HG02798 (cell line): ENCODE data around the gene PDE6G.

Source experiments
- ATAC-seq: cut with Tn5 transposase; IDR thresholded peaks from one replicate; pipeline ENCODE4 v1.9.1; 2021; ENCODE audit warnings: mild to moderate bottlenecking; ENCODE audit not compliant: unreplicated experiment, poor library complexity

The PDE6G gene

GRCh38 chr17:81656118-81656743 is at the start of gene PDE6G:
PDE6G (minus strand) TSS chr17:81656542; CDS start chr17:81653305, 3,237 bp downstream.
- ATAC-seq, result no peak

- ATAC-seq, result no peak
These were observed 49.3 kb upstream of the PDE6G start for GRCh38 chr17:81705518-81706231.

DNA sequence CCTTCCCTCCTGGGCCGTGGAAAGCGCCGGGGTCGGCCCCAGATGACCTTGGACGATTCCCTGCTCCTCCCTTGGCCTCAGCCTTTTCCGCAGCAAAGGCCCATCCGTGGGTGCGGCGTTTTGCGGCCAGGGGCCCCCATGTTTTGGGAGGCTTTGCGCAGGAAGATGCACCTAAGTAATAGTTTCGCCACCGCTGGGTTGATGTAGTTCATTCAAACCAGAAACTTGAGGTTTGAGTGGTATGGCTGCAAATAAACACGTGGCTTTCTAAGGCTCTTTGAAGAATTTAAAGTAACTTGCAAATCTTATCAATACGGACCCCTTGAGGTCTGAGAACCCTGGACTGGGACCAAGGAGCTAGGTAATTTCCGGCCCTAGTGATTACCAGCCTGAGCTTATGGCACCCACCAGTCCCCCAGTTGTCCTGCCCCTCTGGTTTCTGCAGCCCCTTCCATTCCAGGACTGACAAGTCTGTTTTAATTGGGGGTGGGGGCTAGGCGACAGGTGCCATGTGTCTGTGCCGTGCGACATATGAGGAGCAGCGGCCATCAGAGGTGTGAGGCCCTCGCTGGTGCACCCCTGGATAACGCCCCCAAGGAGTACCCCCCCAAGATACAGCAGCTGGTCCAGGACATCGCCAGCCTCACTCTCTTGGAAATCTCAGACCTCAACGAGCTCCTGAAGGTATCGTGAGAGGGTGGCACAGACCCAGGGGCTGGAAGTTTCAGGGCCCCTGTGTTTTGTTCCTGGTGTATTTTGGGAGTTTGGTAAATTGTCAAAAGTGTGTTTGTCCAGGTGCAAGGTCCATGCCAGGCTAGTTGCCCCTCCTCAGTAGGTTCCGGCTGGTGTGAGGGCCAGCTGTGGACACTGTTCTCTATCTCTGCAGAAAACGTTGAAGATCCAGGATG is 47.7 kb upstream of the PDE6G start:
- ATAC-seq, result no peak

DNA sequence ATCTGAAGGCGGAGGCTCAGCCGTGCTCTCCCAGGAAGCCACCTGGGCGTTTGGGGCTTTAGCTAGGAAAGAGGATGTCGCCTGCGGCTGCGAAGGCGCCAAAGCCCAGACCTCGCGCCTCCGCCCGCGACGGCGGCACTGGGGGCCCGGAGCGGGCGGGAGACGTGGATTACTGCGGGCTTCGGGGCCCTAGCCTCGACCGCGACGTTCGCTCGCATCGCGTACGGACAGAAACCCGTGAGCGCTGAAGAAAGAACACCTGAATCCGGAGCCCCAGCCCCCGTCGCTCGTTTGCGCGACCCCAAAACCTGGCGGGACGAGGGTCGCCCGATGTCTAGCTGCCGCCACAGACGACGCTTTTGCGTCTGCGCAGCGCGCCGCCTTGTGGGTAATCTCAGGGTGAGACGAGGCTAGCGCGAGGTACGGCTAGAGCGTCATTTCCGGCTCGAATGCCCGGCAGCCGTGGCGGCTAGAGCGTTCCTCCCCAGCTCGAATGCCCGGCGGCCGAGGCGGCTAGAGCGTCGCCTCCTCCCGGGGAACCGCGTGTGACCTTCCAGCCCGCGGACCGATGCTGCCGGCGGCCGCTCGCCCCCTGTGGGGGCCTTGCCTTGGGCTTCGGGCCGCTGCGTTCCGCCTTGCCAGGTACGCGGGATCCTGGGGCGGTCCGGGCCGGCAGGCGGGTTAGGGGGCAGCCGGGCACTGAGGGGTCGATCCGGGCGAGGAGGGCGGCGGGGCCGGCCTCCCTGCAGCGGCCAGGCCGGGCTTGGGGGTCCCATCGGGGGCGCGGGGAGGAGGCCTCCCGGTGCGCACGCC is 46.8 kb upstream of the PDE6G start, which contains the start of gene MRPL12:
Gene MRPL12, plus strand, starts transcription at position 434 of the 813 bp plus-strand sequence. Its CDS starts 135 bp downstream, at position 569.
- ATAC-seq, result peak; percentile 89

- no peak for ATAC-seq
These were observed 45.1 kb upstream of the PDE6G start for GRCh38 chr17:81701288-81702071.

GRCh38 chr17:81700353-81701287 is 44.3 kb upstream of the PDE6G start:
- no peak for ATAC-seq

DNA sequence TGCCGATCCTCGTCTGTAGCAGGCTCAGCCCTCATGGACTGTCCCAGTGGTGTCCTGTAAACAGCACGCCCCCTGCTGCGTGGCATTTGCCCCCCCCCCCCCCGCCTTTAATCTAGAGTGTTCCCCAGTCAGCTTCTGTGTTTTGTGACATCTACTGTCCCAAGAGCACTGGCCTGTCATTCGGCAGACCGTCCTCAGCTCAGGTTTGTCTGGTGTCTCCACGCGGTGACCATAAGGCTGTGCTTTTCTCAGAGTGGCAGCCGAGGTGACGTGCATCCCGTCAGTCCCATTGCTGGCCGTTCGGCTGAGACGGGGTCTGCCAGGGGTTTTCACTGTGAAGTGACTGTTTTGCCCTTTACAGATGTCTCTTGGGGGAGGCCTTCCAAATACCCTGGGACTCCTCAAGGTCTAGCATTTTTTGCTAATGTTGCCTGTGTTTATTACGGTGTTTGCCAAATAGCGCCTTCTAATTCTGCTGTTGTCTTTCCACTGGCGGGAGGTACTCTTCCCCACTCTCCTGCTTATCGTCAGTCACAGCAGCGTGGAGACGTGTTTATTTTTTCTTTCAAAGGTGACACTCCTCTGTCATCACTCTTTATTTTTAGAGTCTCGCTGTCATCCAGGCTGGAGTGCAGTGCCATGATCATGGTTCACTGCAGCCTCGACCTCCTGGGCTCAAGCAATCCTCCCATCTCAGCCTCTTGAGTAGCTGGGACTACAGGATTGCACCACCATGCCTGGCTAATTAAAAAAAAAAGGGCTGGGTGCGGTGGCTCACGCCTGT is 41.1 kb upstream of the PDE6G start:
- ATAC-seq, result no peak

DNA sequence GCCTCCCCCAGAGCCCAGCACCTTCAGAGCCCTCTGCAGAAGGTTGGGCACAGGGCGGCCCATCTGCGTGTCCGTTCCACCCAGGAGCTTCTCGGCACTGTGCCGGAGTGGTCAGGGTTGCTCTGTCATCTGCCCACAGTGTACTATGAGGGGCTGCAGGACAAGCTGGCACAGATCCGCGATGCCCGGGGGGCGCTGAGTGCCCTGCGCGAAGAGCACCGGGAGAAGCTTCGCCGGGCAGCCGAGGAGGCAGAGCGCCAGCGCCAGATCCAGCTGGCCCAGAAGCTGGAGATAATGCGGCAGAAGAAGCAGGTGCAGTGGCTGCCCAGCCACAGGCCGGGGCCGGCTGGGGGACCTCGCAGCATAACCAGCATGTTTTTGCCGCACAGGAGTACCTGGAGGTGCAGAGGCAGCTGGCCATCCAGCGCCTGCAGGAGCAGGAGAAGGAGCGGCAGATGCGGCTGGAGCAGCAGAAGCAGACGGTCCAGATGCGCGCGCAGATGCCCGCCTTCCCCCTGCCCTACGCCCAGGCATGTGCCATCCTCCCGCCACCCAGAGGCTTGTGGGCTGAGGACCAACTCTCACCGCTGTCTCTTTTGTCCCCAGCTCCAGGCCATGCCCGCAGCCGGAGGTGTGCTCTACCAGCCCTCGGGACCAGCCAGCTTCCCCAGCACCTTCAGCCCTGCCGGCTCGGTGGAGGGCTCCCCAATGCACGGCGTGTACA is 40.0 kb upstream of the PDE6G start:
- no peak for ATAC-seq

DNA sequence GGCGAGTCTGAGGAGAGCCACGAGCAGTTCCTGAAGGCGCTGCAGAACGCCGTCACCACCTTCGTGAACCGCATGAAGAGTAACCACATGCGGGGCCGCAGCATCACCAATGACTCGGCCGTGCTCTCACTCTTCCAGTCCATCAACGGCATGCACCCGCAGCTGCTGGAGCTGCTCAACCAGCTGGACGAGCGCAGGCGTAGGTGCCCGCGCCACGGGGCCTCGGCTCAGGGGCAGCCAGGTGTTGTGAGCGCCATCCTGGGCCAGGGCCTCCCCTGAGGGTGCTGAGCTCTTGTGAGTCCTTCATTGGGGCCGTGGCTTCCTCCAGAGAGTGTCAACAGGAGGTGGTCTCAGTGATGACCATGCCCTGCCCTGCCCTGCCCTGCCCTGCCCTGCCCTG is 39.5 kb upstream of the PDE6G start:
- no peak for ATAC-seq

GRCh38 chr17:81695211-81695610 is 38.9 kb upstream of the PDE6G start:
- ATAC-seq, result no peak

- ATAC-seq, result no peak
These were observed 38.5 kb upstream of the PDE6G start for GRCh38 chr17:81694810-81695209.

GRCh38 chr17:81693509-81694210 is 37.3 kb upstream of the PDE6G start:
- ATAC-seq, result no peak

GRCh38 chr17:81691608-81692007 is 35.3 kb upstream of the PDE6G start:
- ATAC-seq, result no peak

- ATAC-seq, result no peak
These were observed 34.9 kb upstream of the PDE6G start for GRCh38 chr17:81691196-81691595.

GRCh38 chr17:81690549-81690948 is 34.2 kb upstream of the PDE6G start:
- no peak for ATAC-seq

DNA sequence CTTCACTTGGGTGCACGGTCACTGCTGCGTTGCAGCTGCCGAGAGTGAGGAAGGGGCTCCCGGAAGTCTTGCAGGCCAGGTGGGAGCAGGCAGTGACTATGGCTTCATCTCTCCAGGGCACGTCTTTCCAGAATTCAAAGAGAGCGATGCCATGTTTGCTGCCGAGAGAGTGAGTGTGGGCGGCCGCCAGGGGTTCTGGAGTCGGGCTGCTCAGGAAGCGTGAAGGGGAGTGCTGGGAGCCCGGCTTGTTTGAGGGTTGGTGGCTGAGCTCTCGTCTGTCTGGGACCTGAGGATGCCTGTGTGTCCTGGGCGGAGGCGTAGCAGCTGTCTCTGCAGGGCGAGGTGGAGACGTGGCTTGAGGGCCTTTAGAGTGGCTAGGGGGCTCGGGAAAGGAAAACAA is 33.7 kb upstream of the PDE6G start:
- ATAC-seq, result no peak
